Adrenal gland (tissue), 5 donors: ENCODE data around the gene SBF1.

Source experiments
- CTCF ChIP-seq, 6 experiments: fragments of 450-650 bp in 4 of 6; fragments of 200-600 bp in 2 of 6; sonication (generic) in 1 of 6; IDR thresholded peaks; 1 replicate in 5 of 6; 2 replicates in 1 of 6; pipeline versions ENCODE4 v1.5.1 to v1.8.0; 2016 to 2021; ENCODE audit warnings: antibody characterized with exemption in 6 of 6, mild to moderate bottlenecking in 2 of 6, moderate library complexity in 1 of 6
- POLR2A ChIP-seq, 2 donors: fragments of 450-650 bp; IDR thresholded peaks; one replicate each; pipeline ENCODE4 v1.6.1; 2017; ENCODE audit warnings: antibody characterized with exemption in 2 of 2, mild to moderate bottlenecking in 2 of 2, moderate library complexity in 1 of 2
- donor health status: DM: no; HTN: no; CAD: no.

GRCh38 chr22:50437511-50438304, 37.1 kb downstream of the SBF1 start:
- TF ChIP-seq CTCF (IDR thresholded peaks at IDR 0.05) (no peak), POLR2A (IDR thresholded peaks at IDR 0.05) (no peak)
